Activated CD4-positive, alpha-beta memory T cell treated with anti-CD3 and anti-CD28 coated beads for 36 hours (primary cell): ENCODE measurements around the gene OR5H14. TPM values are rescaled to one million over a fixed set of nuclear protein-coding genes. Genes with fewer than 3 reads are reported as not detected.

Experiments used
- total RNA-seq, 2 experiments: library from RNA; stranded (reverse); gene quantifications; one replicate each; pipeline ENCODE4 v1.2.3, GENCODE V29; 2021

The OR5H14 gene
- total RNA-seq, 2 experiments from 2014 or later, result not detected

Other genes with a start within 250 kb of the OR5H14 start
- 10 to 100 TPM; 35.9 to 36.1 TPM for gene RIOX2, start 175.0 kb upstream of the OR5H14 start, total RNA-seq
- not detected for gene GABRR3, start 112.2 kb upstream of the OR5H14 start, total RNA-seq
- not detected for gene OR5AC2, start 60.3 kb upstream of the OR5H14 start, total RNA-seq
- gene OR5H1, start 16.8 kb upstream of the OR5H14 start, total RNA-seq, result not detected
- not detected for gene OR5H15, start 19.2 kb downstream of the OR5H14 start, total RNA-seq
- not detected for gene OR5H6, start 116.8 kb downstream of the OR5H14 start, total RNA-seq
- not detected for gene OR5H2, start 135.0 kb downstream of the OR5H14 start, total RNA-seq
- not detected for gene OR5K4, start 206.4 kb downstream of the OR5H14 start, total RNA-seq
- gene OR5K3, start 243.2 kb downstream of the OR5H14 start, total RNA-seq, result not detected